AG09319 (cell line): ENCODE measurements around the gene CDC25B.
A peak's percentile ranks its signal among the peaks of the same experiment; 100 is the strongest.

Experiments used
- DNase-seq: peaks from one replicate; pipeline ENCODE4 v3.0.0-alpha.2; 2010; ENCODE audit warnings: low read depth; ENCODE audit errors: extremely low read depth
- TF ChIP-seq, protein P1 (sequence below): IDR thresholded peaks from 2 replicates; pipeline ENCODE4 v1.5.1; 2011; ENCODE audit warnings: low read depth, mild to moderate bottlenecking, inconsistent platforms, low read length, moderate library complexity

The CDC25B gene

DNA sequence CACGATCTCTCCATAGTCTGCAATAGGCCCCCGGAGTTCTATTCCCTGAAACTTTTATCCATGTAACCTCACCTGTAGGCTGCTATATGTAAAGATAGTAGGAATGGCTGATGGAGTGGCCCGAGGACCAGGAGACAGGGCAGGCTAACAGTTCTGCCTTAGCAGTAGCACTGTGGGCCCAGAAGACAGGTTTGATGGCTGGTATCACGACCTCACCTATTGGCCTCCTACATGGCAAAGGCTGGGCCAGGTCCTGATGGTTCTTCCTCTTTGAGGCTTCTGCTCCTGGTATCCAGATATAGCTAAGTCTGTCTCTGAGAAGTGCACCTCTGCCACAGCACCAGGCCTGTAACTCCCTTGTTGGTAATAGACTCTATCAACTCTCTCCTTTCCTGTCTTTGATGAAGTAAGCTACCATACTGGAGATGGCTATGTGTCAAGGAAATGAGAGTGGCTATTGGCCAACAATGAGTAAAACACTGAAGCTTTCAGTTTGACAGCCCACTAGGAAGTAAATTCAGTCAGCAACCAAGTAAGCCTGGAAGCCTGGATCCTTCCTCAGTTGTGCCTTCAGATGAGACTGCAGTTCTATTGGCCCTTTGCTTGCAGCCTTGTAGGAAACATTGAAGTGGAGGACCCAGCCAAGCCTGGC, 20.5 kb upstream of the CDC25B start:
- TF ChIP-seq, protein P1, sequence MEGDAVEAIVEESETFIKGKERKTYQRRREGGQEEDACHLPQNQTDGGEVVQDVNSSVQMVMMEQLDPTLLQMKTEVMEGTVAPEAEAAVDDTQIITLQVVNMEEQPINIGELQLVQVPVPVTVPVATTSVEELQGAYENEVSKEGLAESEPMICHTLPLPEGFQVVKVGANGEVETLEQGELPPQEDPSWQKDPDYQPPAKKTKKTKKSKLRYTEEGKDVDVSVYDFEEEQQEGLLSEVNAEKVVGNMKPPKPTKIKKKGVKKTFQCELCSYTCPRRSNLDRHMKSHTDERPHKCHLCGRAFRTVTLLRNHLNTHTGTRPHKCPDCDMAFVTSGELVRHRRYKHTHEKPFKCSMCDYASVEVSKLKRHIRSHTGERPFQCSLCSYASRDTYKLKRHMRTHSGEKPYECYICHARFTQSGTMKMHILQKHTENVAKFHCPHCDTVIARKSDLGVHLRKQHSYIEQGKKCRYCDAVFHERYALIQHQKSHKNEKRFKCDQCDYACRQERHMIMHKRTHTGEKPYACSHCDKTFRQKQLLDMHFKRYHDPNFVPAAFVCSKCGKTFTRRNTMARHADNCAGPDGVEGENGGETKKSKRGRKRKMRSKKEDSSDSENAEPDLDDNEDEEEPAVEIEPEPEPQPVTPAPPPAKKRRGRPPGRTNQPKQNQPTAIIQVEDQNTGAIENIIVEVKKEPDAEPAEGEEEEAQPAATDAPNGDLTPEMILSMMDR: no peak
- no peak for DNase-seq

DNA sequence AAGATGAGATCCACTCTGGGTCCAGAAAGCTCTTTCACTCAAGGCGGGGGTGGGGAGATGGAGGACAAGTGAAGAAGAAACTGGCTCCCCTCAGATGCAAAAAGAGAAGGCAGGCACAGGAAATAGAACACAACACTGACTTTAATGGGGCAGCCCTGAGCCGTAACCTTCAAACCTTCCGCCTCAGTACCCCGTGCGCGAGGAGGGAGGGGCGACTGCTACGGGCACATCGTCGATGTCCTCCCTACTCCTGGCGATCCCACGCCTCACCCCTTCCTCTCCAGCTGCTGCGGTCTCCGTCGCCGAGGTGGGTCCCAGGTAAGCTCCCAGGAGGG, 18.8 kb upstream of the CDC25B start:
- TF ChIP-seq, protein P1: no peak
- no peak for DNase-seq

DNA sequence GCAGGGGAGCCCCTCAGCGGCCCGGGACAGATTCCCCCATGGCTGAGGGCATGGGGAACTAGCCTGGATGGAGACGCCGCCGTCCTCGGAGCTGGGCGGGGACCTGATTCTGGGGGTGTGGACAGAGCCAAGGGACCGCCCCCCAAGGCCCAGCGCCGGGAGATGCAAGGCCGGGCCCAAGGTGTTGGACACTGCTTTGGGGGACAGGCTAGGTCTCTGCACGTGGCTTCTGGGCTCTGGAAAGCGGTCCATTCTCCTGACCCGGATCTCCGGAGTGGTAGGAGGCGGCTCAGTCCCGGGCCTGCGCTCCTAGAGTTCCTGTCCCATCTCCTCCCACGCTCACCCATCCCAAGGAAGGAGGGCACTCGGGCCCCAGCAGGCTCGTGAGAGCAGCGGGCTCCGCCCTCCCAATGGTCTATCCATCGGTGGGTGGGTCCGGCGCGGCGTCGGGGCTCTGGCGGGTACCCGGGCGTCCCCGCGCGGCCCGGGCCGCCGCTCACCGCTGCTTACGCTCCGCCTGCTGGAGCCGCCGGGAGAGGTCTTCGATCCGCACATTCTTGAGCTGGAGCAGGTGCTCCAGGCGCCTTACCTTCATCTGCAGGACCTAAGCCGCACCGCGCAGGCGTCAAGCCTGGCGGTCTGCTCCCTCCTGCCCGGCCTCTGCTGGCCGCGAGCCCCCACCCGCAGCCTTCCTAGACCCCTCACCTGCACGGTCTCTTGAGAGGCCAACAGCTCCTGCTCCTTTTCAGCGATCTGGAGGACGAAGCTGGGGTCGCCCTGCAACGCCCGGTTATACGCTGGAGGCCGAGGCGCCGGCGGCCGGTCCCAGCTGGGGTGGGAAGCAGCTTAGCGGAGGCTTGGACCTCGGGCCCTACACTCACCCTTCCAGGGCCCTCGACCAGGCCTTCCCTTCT, 18.1 kb upstream of the CDC25B start:
- DNase-seq: no peak
- TF ChIP-seq, protein P1: no peak

DNA sequence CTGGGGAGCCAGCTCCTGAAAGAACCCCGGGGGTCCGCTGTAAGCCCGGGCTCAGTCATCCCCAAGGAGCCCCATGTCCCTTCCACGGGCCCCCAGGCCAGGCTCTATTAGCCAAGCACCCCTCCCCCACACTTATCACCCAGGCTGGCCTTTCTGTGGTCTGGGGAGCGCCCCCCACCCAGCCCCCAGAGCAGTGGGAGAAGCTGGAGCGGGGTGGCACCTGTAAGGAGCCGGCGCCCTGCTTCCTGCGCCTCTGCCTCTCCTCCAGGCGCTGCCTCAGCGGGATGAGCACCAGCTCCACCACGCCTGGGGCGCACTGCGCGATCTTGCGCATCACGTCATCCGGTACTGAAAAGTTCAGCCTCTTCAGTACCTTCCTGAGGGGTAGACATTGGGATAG, 17.1 kb upstream of the CDC25B start:
- TF ChIP-seq, protein P1: no peak
- DNase-seq: no peak

DNA sequence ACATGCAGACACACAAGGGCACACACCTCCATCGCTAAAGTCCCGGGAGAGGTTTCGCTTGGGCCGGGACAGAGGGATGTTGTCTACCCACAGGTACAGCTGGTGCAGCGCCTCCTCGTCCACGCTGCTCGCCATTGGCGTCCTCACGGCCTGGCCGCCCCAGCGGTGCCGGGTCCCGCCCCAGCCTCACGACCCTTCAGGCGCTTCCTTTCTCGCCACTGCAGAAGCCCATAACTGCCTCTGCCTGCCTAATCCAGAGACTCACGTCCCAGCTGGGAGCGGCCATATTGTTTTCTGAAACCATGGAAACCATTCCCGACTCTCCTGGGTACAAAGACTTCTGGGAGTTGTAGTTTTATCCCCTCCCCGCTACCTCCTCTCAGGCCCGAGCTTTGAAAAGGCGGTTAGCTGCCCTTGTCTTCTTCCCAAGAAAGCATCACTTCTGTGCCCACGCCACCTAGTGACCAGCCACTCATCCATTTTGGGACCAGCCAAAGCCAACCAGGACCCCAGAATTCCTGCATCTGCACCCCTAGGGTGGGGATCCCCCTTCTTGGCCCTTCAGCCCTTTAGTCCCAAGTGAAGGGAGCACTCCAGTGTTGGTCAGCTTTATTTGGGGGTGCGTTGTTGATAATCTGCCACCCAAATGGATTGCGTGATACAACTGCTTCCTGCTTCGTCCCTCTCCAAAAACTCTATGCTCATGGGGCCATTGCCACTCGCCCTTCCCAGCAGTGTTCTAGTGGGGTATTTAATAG, 14.8 kb upstream of the CDC25B start, which contains the start of gene SPEF1:
TSS of gene SPEF1 (minus strand) at position 296 of the 758 bp plus-strand sequence. CDS start at position 135, 161 bp downstream.
- TF ChIP-seq, protein P1: peak; percentile 66
- DNase-seq: peak; percentile 79

DNA sequence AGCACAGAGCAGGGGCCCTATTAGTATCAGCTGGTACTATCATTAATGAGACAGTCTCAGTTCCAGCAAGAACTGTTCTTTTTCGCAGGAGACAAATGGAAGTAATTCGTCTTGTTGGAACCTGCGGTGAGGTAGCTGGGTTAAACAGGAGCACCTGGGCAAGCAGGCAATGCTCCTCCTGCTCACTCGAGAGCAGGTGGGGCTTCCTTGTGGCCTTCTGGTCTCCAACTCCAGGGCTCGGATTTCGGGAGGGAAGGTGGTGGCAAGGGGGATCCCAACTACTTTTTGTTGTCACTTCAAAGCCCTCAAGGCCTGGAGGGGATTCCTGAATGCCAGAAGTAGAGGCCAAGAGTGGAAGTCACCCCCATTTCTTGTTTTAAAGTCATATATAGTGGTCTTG, 13.5 kb upstream of the CDC25B start:
- DNase-seq: no peak
- TF ChIP-seq, protein P1: no peak

DNA sequence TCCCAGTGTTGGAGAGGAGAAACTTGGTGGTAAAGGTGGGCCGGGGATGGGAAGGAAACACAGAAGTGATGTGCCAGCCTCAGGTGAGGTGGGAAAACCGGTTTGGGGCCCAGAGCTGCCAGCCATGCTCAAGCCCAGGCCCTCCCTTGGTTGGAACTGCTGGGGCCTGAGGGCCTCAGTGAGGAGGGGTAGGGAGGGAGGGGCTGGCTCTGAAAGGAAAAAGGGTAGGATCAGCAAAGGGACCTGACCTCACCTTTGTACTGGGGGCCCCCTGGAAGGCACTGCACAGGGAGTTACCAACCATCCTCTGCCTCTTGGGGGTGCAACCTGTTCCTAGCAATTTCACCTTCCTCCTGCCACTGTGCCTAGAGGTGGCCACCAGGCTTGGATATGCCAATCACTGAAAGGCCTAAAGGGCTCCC, 13.0 kb upstream of the CDC25B start:
- no peak for DNase-seq
- TF ChIP-seq, protein P1: no peak
